Measurements from ENCODE around the gene GSE1.

The GSE1 gene

GRCh38 chr16:85616607-85617321 lies 3.6 kb downstream of the GSE1 start:
- no peak for DNase-seq (ENCODE audit: low read depth in 2 of 2, low spot score in 1 of 2)

GRCh38 chr16:85617948-85618347 lies 4.8 kb downstream of the GSE1 start:
- DNase-seq (ENCODE audit: low read depth in 2 of 2, low spot score in 1 of 2): no peak

GRCh38 chr16:85618521-85618920 lies 5.4 kb downstream of the GSE1 start:
- DNase-seq (ENCODE audit: low read depth in 2 of 2, low spot score in 1 of 2): no peak

GRCh38 chr16:85619101-85619891 lies 6.2 kb downstream of the GSE1 start:
- DNase-seq (ENCODE audit: low read depth in 2 of 2, low spot score in 1 of 2): no peak

- no peak for DNase-seq (ENCODE audit: low read depth in 2 of 2, low spot score in 1 of 2)
These were observed 7.3 kb downstream of the GSE1 start for GRCh38 chr16:85620374-85620773.

GRCh38 chr16:85621698-85622428 lies 8.7 kb downstream of the GSE1 start:
- no peak for DNase-seq (ENCODE audit: low read depth in 2 of 2, low spot score in 1 of 2)

- no peak for DNase-seq (ENCODE audit: low read depth in 2 of 2, low spot score in 1 of 2)
These were observed 9.6 kb downstream of the GSE1 start for GRCh38 chr16:85622683-85623082.

GRCh38 chr16:85623250-85623649 lies 10.1 kb downstream of the GSE1 start:
- no peak for DNase-seq (ENCODE audit: low read depth in 2 of 2, low spot score in 1 of 2)

- no peak for DNase-seq (ENCODE audit: low read depth in 2 of 2, low spot score in 1 of 2)
These were observed 11.0 kb downstream of the GSE1 start for GRCh38 chr16:85623997-85624601.

- DNase-seq (ENCODE audit: low read depth in 2 of 2, low spot score in 1 of 2): no peak
These were observed 11.5 kb downstream of the GSE1 start for GRCh38 chr16:85624646-85625045.

- no peak for DNase-seq (ENCODE audit: low read depth in 2 of 2, low spot score in 1 of 2)
These were observed 11.9 kb downstream of the GSE1 start for GRCh38 chr16:85625053-85625452.

GRCh38 chr16:85625485-85626117 lies 12.5 kb downstream of the GSE1 start:
- DNase-seq (ENCODE audit: low read depth in 2 of 2, low spot score in 1 of 2): no peak

GRCh38 chr16:85626191-85626981 lies 13.3 kb downstream of the GSE1 start:
- no peak for DNase-seq (ENCODE audit: low read depth in 2 of 2, low spot score in 1 of 2)

GRCh38 chr16:85627089-85627488 lies 14.0 kb downstream of the GSE1 start:
- no peak for DNase-seq (ENCODE audit: low read depth in 2 of 2, low spot score in 1 of 2)

- no peak for DNase-seq (ENCODE audit: low read depth in 2 of 2, low spot score in 1 of 2)
These were observed 14.6 kb downstream of the GSE1 start for GRCh38 chr16:85627526-85628264.

- no peak for DNase-seq (ENCODE audit: low read depth in 2 of 2, low spot score in 1 of 2)
These were observed 15.1 kb downstream of the GSE1 start for GRCh38 chr16:85628265-85628556.

- DNase-seq (ENCODE audit: low read depth in 2 of 2, low spot score in 1 of 2): no peak
These were observed 15.5 kb downstream of the GSE1 start for GRCh38 chr16:85628645-85629044.

GRCh38 chr16:85629326-85629725 lies 16.2 kb downstream of the GSE1 start:
- no peak for DNase-seq (ENCODE audit: low read depth in 2 of 2, low spot score in 1 of 2)

- no peak for DNase-seq (ENCODE audit: low read depth in 2 of 2, low spot score in 1 of 2)
These were observed 16.7 kb downstream of the GSE1 start for GRCh38 chr16:85629853-85630252.

GRCh38 chr16:85631230-85631629 lies 18.1 kb downstream of the GSE1 start:
- no peak for DNase-seq (ENCODE audit: low read depth in 2 of 2, low spot score in 1 of 2)

All from stimulated activated CD8-positive, alpha-beta memory T cell treated with anti-CD3 and anti-CD28 coated beads, Interleukin-4, amount 100 ng/mL, for 4 hours (primary cell).